Ectodermal cell (in vitro differentiated cells): ENCODE results near the gene DNAH1.

ENCODE experiments used
- H3K27ac ChIP-seq: 2 replicates; pipeline ENCODE4 v1.7.0; 2013; ENCODE audit warnings: mild to moderate bottlenecking, low read depth, low read length; ENCODE audit not compliant: insufficient read depth, poor library complexity, severe bottlenecking
- H3K27me3 ChIP-seq: 2 replicates; pipeline ENCODE4 v1.7.0; 2013; ENCODE audit warnings: mild to moderate bottlenecking, low read length; ENCODE audit not compliant: insufficient read depth, control insufficient read depth, poor library complexity, severe bottlenecking
- H3K36me3 ChIP-seq: one replicate; pipeline ENCODE4 v1.7.0; 2013; ENCODE audit warnings: low read length; ENCODE audit not compliant: control insufficient read depth, insufficient read depth
- H3K4me1 ChIP-seq: one replicate; pipeline ENCODE4 v1.7.0; 2013; ENCODE audit warnings: low read length; ENCODE audit not compliant: control insufficient read depth, insufficient read depth
- H3K4me3 ChIP-seq: 2 replicates; pipeline ENCODE4 v1.7.0; 2013; ENCODE audit warnings: low read depth, low read length, control low read depth; ENCODE audit not compliant: insufficient read depth
- H3K9me3 ChIP-seq: 2 replicates; pipeline ENCODE4 v1.7.0; 2013; ENCODE audit warnings: mild to moderate bottlenecking, low read length, moderate library complexity; ENCODE audit not compliant: control insufficient read depth
- WGBS, 2 experiments: methylation state at CpG; one replicate each; pipeline ENCODE4 v1.1.7; 2013; ENCODE audit warnings: missing lambda C conversion rate in 2 of 2; 5-methylcytosine and 5-hydroxymethylcytosine counted together

DNAH1 gene

GRCh38 chr3:52438579-52439425, 122.7 kb downstream of the DNAH1 start:
- H3K4me1 ChIP-seq: peaks cover 4% of the 10 kb centered on the region
- no peak overlapping the region for H3K4me3 ChIP-seq
- WGBS, 2 experiments: 92 to 93% methylated on average over 9 of the region's 9 CpGs
- no peaks in the 10 kb centered on the region for H3K36me3 ChIP-seq
- no peaks in the 10 kb centered on the region for H3K9me3 ChIP-seq
- H3K27ac ChIP-seq: no peak overlapping the region
- no peaks in the 10 kb centered on the region for H3K27me3 ChIP-seq

- H3K27me3 ChIP-seq: no peaks in the 10 kb centered on the region
- 93 to 94% methylated on average over 16 of the region's 16 CpGs for WGBS, 2 experiments
- no peak overlapping the region for H3K27ac ChIP-seq
- no peak overlapping the region for H3K4me3 ChIP-seq
- H3K4me1 ChIP-seq: peaks cover 7% of the 10 kb centered on the region
- H3K36me3 ChIP-seq: no peaks in the 10 kb centered on the region
- no peaks in the 10 kb centered on the region for H3K9me3 ChIP-seq
These were observed 123.5 kb downstream of the DNAH1 start for GRCh38 chr3:52439426-52440248.

DNA sequence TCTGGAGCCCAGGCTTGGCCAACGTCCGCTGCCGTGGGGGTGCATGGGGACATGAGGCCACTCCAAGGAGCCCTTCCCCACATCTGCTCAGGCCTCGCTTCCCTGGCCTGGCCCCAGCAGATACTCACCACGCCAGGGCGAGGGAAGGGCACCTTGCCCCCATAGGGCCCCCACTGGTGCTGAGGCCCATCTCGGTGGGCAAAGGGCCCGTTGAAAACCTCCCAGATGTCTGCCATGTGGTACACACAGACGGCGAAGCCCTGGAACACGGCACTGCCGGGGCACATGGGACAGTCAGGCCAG, 124.1 kb downstream of the DNAH1 start:
- no peaks in the 10 kb centered on the region for H3K27me3 ChIP-seq
- 94 to 95% methylated on average over 12 of the region's 12 CpGs for WGBS, 2 experiments
- peaks cover 7% of the 10 kb centered on the region for H3K4me1 ChIP-seq
- no peaks in the 10 kb centered on the region for H3K36me3 ChIP-seq
- no peak overlapping the region for H3K27ac ChIP-seq
- H3K4me3 ChIP-seq: no peak overlapping the region
- H3K9me3 ChIP-seq: no peaks in the 10 kb centered on the region

DNA sequence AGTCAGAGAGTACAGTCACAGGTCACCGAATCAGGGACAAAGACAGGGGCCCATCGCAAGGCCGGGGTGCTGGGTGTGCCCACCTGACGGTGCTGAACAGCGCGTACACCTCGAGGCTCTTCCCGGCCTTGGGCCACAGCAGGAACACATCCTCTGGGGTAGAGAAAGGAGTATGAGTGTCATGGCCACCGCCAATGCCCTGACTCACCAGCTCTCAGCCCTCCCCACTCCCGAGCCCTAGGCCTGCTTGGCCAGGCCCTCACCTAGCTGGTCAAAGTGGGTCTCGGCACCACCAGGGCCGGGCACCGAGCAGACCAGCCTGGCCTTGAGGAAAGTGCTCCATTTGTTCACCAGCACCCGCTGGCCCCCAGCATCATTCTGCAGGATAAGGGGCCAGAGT, 124.6 kb downstream of the DNAH1 start:
- H3K27ac ChIP-seq: no peak overlapping the region
- H3K27me3 ChIP-seq: no peaks in the 10 kb centered on the region
- 95 to 96% methylated on average over 14 of the region's 14 CpGs for WGBS, 2 experiments
- no peaks in the 10 kb centered on the region for H3K9me3 ChIP-seq
- no peaks in the 10 kb centered on the region for H3K36me3 ChIP-seq
- H3K4me1 ChIP-seq: peaks cover 7% of the 10 kb centered on the region
- no peak overlapping the region for H3K4me3 ChIP-seq

- Histone ChIP-seq H3K9me3 (no peaks in the 10 kb centered on the region), H3K4me3 (no peak overlapping the region), H3K36me3 (no peaks in the 10 kb centered on the region), H3K4me1 (peaks cover 7% of the 10 kb centered on the region), H3K27ac (no peak overlapping the region), H3K27me3 (no peaks in the 10 kb centered on the region)
- 93 to 95% methylated on average over 23 of the region's 23 CpGs for WGBS, 2 experiments
These were observed 125.1 kb downstream of the DNAH1 start for GRCh38 chr3:52441091-52441771.

- WGBS, 2 experiments: 93% methylated on average over 18 of the region's 18 CpGs
- peaks cover 7% of the 10 kb centered on the region for H3K4me1 ChIP-seq
- H3K9me3 ChIP-seq: no peaks in the 10 kb centered on the region
- H3K27me3 ChIP-seq: no peaks in the 10 kb centered on the region
- H3K27ac ChIP-seq: no peak overlapping the region
- no peak overlapping the region for H3K4me3 ChIP-seq
- no peaks in the 10 kb centered on the region for H3K36me3 ChIP-seq
These were observed 125.7 kb downstream of the DNAH1 start for GRCh38 chr3:52441772-52442332.

- Histone ChIP-seq H3K36me3 (no peaks in the 10 kb centered on the region), H3K4me3 (no peak overlapping the region), H3K9me3 (no peaks in the 10 kb centered on the region), H3K27ac (no peak overlapping the region), H3K4me1 (peaks cover 7% of the 10 kb centered on the region), H3K27me3 (no peaks in the 10 kb centered on the region)
- 94% methylated on average over 16 of the region's 16 CpGs for WGBS, 2 experiments
These were observed 126.5 kb downstream of the DNAH1 start for GRCh38 chr3:52442409-52443267.

GRCh38 chr3:52443268-52443610, 127.1 kb downstream of the DNAH1 start:
- no peak overlapping the region for H3K27ac ChIP-seq
- no peak overlapping the region for H3K4me3 ChIP-seq
- H3K27me3 ChIP-seq: no peaks in the 10 kb centered on the region
- H3K9me3 ChIP-seq: no peaks in the 10 kb centered on the region
- peaks cover 7% of the 10 kb centered on the region for H3K4me1 ChIP-seq
- 95 to 97% methylated on average over 8 of the region's 8 CpGs for whole genome bisulfite sequencing, 2 experiments
- no peaks in the 10 kb centered on the region for H3K36me3 ChIP-seq

- Histone ChIP-seq H3K4me1 (peaks cover 7% of the 10 kb centered on the region), H3K4me3 (no peak overlapping the region), H3K27ac (no peak overlapping the region), H3K9me3 (no peaks in the 10 kb centered on the region), H3K27me3 (no peaks in the 10 kb centered on the region), H3K36me3 (no peaks in the 10 kb centered on the region)
- 87 to 88% methylated on average over 25 of the region's 25 CpGs for WGBS, 2 experiments
These were observed 127.9 kb downstream of the DNAH1 start for GRCh38 chr3:52443791-52444687.
